ENCODE results near the gene FPR2. TPM values are rescaled to one million over a fixed set of nuclear protein-coding genes. Genes with fewer than 3 reads are reported as not detected.

Gene FPR2
- total RNA-seq, 1 experiment from 2014 or later, result not detected

DNA sequence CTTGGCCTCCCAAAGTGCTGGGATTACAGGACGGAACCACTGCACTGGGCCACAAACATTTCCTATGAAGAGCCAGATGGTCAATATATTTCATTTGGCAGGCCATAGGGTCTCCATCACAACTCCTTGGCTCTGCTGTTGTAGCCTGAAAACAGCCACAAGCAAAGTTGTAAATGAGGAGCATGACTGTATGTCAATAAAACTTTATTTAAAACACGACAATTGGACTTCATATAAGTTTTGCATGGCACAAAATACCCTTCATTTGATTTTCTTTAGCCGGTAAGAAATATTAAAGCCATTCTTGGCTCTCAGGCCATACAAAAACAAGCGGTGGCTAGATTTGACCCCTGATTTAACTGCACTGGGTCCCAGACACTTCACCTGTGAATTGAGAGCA, 6.2 kb upstream of the FPR2 start:
- ChIA-PET CTCF (no interaction called here), POLR2A (ENCODE audit: unreplicated experiment) (no interaction called here)
- Histone ChIP-seq H3K27ac (no peak overlapping the region), H3K9me3 (ENCODE audit: insufficient read depth, low read depth) (no peaks in the 10 kb centered on the region), H3K4me1 (replicated peaks; ENCODE audit: insufficient read depth) (no peaks in the 10 kb centered on the region), H3K79me2 (ENCODE audit: low read depth) (no peaks in the 10 kb centered on the region), H3K9me2 (ENCODE audit: insufficient read depth) (no peaks in the 10 kb centered on the region), H3K27me3 (ENCODE audit: insufficient read depth, low read depth) (peaks cover 53% of the 10 kb centered on the region), H3K36me3 (ENCODE audit: low read depth) (no peaks in the 10 kb centered on the region), H3F3A (ENCODE audit: insufficient read depth, low read depth) (no peaks in the 10 kb centered on the region), H2AFZ (no peak overlapping the region), H4K20me1 (ENCODE audit: insufficient read depth) (no peaks in the 10 kb centered on the region), H3K4me2 (no peak overlapping the region), H3K4me3 (no peak overlapping the region)
- DNase-seq, result no peak
- TF ChIP-seq, protein P1, sequence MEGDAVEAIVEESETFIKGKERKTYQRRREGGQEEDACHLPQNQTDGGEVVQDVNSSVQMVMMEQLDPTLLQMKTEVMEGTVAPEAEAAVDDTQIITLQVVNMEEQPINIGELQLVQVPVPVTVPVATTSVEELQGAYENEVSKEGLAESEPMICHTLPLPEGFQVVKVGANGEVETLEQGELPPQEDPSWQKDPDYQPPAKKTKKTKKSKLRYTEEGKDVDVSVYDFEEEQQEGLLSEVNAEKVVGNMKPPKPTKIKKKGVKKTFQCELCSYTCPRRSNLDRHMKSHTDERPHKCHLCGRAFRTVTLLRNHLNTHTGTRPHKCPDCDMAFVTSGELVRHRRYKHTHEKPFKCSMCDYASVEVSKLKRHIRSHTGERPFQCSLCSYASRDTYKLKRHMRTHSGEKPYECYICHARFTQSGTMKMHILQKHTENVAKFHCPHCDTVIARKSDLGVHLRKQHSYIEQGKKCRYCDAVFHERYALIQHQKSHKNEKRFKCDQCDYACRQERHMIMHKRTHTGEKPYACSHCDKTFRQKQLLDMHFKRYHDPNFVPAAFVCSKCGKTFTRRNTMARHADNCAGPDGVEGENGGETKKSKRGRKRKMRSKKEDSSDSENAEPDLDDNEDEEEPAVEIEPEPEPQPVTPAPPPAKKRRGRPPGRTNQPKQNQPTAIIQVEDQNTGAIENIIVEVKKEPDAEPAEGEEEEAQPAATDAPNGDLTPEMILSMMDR (conservative IDR thresholded peaks at IDR 0.05), result no peak
- no peak for TF ChIP-seq EZH2 (IDR thresholded peaks at IDR 0.05; ENCODE audit: low read depth)
- no TSS peak for BruUV-seq (replicated peaks)
- intact Hi-C loops (cut with micrococcal nuclease; ENCODE audit: unreplicated experiment), result no loop called here

DNA sequence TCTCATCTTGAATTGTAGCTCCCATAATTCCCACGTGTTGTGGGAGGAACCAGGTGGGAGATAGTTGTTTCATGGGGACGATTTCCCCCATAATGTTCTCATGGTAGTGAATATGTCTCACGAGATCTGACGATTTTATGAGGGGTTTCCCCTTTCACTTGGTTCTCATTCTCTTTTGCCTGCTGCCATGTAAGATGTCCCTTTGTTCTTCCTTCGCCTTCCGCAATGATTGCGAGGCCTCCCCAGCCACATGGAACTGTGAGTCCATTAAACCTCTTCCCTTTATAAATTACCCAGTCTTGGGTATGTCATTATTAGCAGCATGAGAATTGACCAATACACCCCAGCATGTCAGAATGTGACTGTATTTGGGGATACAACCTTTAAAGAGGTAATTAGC, 5.4 kb upstream of the FPR2 start:
- CTCF ChIA-PET, result no interaction called here
- no peaks in the 10 kb centered on the region for H3F3A ChIP-seq (ENCODE audit: insufficient read depth, low read depth)
- no peak for DNase-seq
- no peak overlapping the region for H3K4me3 ChIP-seq
- H4K20me1 ChIP-seq (ENCODE audit: insufficient read depth), result no peaks in the 10 kb centered on the region
- H3K79me2 ChIP-seq (ENCODE audit: low read depth), result no peaks in the 10 kb centered on the region
- H3K27ac ChIP-seq, result no peak overlapping the region
- intact Hi-C loops (cut with micrococcal nuclease; ENCODE audit: unreplicated experiment), result no loop called here
- H3K4me2 ChIP-seq, result no peak overlapping the region
- no peak overlapping the region for H2AFZ ChIP-seq
- POLR2A ChIA-PET (ENCODE audit: unreplicated experiment), result no interaction called here
- H3K4me1 ChIP-seq (replicated peaks; ENCODE audit: insufficient read depth), result no peaks in the 10 kb centered on the region
- BruUV-seq (replicated peaks), result no TSS peak
- H3K27me3 ChIP-seq (ENCODE audit: insufficient read depth, low read depth), result peaks cover 53% of the 10 kb centered on the region
- no peaks in the 10 kb centered on the region for H3K9me3 ChIP-seq (ENCODE audit: insufficient read depth, low read depth)
- no peak for TF ChIP-seq EZH2 (IDR thresholded peaks at IDR 0.05; ENCODE audit: low read depth)
- TF ChIP-seq, protein P1 (conservative IDR thresholded peaks at IDR 0.05), result no peak
- H3K36me3 ChIP-seq (ENCODE audit: low read depth), result no peaks in the 10 kb centered on the region
- H3K9me2 ChIP-seq (ENCODE audit: insufficient read depth), result no peaks in the 10 kb centered on the region

DNA sequence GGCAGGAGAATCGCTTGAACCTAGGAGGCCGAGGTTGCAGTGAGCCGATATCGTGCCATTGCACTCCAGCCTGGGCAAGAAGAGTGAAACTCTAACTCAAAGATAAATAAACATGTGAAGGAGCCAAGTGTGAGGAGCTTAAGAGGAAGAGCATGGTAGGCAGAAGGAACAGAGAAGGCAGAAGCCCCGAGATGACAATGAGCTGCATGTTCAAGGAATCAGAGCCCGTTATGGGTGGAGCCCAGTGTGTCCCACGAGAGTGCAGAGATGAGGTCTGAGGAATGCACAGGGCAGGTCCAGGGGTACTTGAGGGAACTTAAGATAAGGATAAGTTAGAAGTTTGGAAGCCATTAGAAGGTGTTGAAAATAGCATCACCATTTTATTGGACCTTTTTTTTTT, 716 bp downstream of the FPR2 start:
- Histone ChIP-seq H3K4me3 (no peak overlapping the region), H4K20me1 (ENCODE audit: insufficient read depth) (no peaks in the 10 kb centered on the region), H3K4me2 (no peak overlapping the region), H2AFZ (no peak overlapping the region; the same call in 1 of the 2 replicates), H3K36me3 (ENCODE audit: low read depth) (no peaks in the 10 kb centered on the region), H3K27me3 (ENCODE audit: insufficient read depth, low read depth) (peaks cover 71% of the 10 kb centered on the region), H3F3A (ENCODE audit: insufficient read depth, low read depth) (no peaks in the 10 kb centered on the region), H3K79me2 (ENCODE audit: low read depth) (no peaks in the 10 kb centered on the region), H3K9me2 (ENCODE audit: insufficient read depth) (no peaks in the 10 kb centered on the region), H3K9me3 (ENCODE audit: insufficient read depth, low read depth) (no peaks in the 10 kb centered on the region; the same call in 1 of the 2 replicates), H3K4me1 (replicated peaks; ENCODE audit: insufficient read depth) (no peaks in the 10 kb centered on the region), H3K27ac (no peak overlapping the region)
- BruUV-seq (replicated peaks), result no TSS peak
- DNase-seq, result no peak
- TF ChIP-seq, protein P1 (conservative IDR thresholded peaks at IDR 0.05), result no peak
- TF ChIP-seq EZH2 (IDR thresholded peaks at IDR 0.05; ENCODE audit: low read depth), result no peak
- intact Hi-C loops (cut with micrococcal nuclease; ENCODE audit: unreplicated experiment), result no loop called here
- POLR2A ChIA-PET (ENCODE audit: unreplicated experiment), result no interaction called here
- CTCF ChIA-PET, result interaction anchor here (0.6 kb wide), 1 partner anchor 36 kb away, joined by 3 read pairs; no protein-coding TSS in a partner anchor

Data from PC-9 (cell line).